ENCODE data around the gene FBXO27.
"Not testable (repeated sequence)": the region's sequence is repeated elsewhere in the genome, so short reads cannot be mapped to it uniquely, and the experiment has no call there.

Gene FBXO27

DNA sequence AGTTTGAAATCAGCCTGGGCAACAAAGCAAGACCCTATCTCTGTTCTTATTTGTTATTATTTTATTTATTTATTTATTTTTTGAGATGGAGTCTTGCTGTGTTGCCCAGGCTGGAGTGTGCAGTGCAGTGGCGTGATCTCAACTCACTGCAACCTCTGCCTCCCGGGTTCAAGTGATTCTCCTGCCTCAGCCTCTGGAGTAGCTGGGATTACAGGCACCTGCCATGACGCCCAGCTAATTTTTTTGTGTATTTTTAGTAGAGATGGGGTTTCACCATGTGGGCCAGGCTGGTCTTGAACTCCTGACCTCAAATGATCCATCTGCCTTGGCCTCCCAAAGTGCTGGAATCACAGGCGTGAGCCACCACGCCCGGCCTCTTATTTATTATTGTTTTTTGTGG, 44.6 kb downstream of the FBXO27 start:
- not testable (repeated sequence) for DNase-seq

DNA sequence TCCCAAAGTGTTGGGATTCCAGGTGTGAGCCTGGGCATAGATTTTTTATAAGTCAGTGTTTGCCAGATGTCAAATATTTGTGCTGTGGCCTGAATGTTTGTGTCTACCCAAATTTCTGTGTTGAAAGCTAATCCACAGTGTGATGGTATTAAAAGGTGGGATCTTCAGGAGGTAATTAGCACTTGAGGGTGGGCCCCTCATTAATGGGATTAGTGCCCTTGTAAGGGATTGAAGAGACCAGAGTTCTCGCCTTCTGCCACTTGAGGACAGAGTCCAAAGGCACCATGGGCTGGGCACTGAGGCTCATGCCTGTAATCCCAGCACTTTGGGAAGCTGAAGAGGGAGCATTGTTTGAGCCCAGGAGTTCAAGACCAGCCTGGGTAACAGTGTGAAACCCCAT, 47.1 kb downstream of the FBXO27 start:
- no peak for DNase-seq

DNA sequence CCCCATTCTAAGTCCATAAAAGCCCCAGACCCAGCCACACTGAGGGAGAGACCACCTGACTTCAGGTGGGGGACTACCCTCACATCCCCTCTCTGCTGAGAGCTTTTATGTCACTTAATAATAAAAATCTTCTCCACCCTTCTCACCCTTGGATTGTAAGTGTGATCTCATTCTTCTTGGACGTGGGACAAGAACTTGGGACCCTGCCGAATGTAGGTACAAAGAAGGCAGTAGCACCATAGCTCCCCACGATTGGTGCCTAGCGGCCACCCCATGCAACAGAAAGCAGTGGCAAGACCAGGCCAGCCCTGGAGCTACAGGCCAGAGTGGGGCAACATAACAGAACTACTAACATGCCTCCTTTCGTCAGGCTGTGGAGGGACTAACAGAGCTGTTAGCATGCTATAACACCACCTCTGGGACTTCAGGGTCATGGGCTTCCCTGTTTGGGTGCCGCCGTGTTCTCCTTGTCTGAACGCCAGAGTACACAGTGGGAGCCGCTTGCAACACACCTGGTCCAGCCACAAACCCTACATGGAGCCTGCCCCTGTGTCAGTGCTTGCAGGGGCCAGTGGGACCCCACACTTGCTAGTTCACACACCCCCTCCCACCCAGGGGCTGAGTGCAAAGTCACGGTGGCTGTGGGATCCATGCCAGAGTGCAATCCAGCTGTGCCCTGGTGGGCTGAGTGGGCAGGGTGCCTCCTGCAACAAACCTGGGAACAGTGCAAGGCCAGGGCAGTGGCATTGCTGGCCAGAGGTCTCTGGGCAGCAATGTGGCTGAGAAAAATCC, 51.6 kb downstream of the FBXO27 start:
- DNase-seq: no peak

GRCh38 chr19:38979812-38980211, 52.5 kb downstream of the FBXO27 start:
- no peak for DNase-seq

DNA sequence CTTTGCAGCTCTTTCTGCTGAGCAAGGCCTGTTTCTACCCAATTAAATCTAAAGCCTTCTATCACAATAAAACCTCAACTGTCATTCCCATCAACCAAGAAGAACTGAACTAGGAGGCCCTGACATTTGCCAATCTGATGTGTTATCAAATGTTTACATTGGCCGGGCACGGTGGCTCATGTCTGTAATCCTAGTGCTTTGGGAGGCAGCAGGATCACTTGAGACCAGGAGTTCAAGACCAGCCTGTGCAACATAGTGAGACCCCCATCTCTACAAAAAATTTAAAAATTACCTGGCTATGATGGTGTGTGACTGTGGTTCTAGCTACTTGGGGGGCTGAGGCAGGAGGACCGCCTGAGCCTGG, 54.0 kb downstream of the FBXO27 start:
- no peak for DNase-seq

DNA sequence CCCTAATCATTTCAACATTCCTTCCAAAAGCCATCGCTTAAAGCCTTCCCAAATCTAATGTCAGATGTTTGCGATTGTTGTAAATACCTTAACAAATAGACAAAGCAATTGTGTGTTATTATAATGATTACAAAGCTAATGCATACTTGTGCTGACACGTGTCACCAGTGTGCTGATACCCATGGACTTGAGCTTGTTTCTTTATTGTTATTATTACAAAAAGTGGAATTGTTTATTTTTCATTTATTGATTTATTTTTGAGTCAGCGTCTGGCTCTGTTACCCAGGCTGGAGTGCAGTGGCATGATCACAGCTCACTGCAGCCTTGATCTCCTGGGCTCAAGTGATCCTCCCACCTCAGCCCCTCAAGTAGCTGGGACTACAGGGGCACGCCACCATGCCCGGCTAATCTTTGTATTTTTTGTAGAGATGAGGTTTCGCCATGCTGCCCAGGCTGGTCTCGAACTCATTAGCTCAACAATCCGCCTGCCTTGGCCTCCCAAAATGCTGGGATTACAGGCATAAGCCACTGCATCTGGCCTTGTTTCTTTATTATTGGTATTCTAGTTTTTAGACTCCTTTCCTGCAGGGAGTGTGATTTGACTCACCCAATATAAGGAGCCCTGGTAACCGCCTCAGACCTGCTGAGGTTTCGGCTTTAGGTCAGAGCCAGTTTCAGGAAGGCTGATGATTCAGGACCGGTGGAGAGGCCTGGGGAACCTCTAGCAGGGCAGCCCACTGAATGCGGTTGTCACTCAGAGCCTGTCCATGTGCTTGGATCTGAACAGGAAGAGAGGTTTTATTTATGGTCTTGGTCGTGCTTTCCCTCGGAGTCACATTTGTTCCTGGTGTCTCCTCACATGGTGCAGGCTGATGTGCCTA, 54.7 kb downstream of the FBXO27 start:
- DNase-seq: no peak

DNA sequence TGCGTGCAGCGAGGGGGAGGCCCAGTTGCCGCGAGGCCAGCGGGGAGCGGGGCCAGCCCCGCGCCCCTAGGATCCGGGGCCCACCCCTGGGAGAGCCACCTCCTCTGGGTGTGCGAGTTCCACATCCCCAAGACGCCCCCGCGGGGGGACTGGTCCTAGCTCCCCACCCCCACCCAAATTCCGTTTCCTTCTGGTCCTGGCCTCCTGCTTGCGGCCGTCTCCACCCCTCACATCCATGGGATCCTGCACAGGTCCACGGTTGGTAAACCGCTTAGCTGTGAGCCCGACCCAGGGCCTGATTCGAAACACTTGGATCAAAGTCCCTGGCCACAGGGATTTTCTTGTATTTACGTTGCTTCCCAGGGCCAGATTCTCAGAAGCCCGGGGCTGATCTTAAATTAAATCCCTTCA, 56.5 kb downstream of the FBXO27 start:
- DNase-seq: peak; percentile 82

GRCh38 chr19:38975214-38975860, 57.0 kb downstream of the FBXO27 start, which contains the start of gene FBXO17:
Gene FBXO17 (minus strand): TSS chr19:38975742. CDS start chr19:38950319, 25,423 bp downstream.
- DNase-seq: peak; percentile 94

DNA sequence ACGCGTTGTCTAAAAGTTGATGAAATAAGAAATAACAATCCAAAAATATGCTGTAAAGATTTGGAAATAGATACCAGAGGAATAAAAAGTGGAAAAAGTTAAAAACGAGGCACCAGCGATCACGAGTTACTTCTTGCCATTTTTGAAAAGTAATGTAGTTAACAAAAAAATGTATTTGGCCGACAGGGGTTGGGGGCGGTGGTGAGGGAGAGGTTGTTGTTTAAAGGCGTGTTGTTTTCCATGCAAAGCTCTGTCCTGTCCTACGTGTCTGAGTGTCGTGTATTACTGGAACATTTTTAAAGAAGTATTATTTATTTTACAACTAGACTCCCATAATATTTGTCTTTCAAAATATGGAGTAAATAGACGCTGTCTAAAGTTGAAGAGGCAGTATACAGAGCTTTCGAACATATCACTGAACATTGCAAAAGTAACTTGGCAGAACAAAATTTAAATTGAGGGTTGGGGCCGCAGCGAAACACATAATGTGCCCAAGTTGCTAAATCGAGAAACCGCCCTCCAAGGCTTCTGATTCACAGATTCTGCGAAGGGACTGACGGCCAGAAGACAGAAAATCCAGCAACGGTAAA, 57.6 kb downstream of the FBXO27 start:
- no peak for DNase-seq

All from right kidney (tissue), 1 donor.